ENCODE data around the gene PSIP1. TPM values are rescaled to one million over a fixed set of nuclear protein-coding genes. Genes with fewer than 3 reads are reported as not detected.
A peak's percentile ranks its signal among the peaks of the same experiment; 100 is the strongest.
"Not testable (repeated sequence)": the region's sequence is repeated elsewhere in the genome, so short reads cannot be mapped to it uniquely, and the experiment has no call there.

The PSIP1 gene
- polyA plus RNA-seq, 2 donors: 14.4 to 15.0 TPM

DNA sequence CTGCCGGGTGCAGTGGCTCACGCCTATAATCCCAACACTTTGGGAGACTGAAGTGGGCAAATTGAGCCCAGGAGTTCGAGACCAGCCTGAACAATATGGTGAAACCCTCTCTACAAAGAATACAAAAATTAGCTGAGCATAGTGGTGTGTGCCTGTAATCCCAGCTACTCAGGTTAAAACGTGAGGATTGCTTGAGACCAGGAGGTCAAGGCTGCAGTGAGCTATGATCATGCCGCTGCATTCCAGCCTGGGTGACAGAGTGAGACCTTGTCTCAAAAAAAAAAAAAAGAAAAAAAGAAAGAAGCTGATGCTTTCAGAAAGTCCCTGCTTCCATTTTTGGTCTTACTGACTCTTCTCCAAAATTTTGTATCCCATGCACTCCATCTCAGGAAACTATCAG is 56.8 kb downstream of the PSIP1 start:
- Histone ChIP-seq H3K4me1 (ENCODE audit: control insufficient read depth in 2 of 2, insufficient read depth in 2 of 2, low read length in 1 of 2) (no peaks in the 10 kb centered on the region), H3K36me3 (ENCODE audit: control insufficient read depth in 2 of 2, insufficient read depth in 2 of 2, low read length in 1 of 2) (peaks cover 0 to 4% of the 10 kb centered on the region in 2 donors), H3K4me3 (ENCODE audit: low read depth in 1 of 2, low read length in 2 of 2) (no peak overlapping the region), H3K27me3 (ENCODE audit: control insufficient read depth in 1 of 2, insufficient read depth in 2 of 2, low read length in 2 of 2) (no peaks in the 10 kb centered on the region), H3K27ac (ENCODE audit: low read depth in 2 of 2, low read length in 1 of 2) (no peak overlapping the region), H3K9me3 (ENCODE audit: control insufficient read depth in 2 of 2, insufficient read depth in 1 of 2, low read depth in 1 of 2, low read length in 1 of 2) (no peaks in the 10 kb centered on the region)
- WGBS, 2 donors: 88 to 95% methylated on average over 5 of the region's 5 CpGs

DNA sequence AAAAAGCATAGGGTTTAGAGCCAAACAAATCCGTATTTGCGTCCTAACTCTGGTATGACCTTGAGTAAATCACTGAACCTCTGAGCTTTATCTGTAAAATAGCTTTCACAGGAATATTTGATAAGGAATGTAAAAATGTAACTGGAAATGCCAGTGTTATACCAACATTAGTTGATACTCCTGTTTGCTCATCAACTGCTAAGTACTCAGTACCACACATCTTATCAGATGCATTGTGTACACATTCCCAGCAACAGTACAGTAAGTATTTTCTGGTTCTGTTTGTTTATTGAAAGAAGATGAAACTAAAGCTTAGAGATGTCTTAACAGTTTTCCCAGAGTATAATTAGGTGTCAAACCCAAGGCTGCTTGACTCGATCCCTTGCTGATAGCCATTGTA is 66.6 kb downstream of the PSIP1 start:
- Histone ChIP-seq H3K27ac (ENCODE audit: low read depth in 2 of 2, low read length in 1 of 2) (no peak overlapping the region), H3K36me3 (ENCODE audit: control insufficient read depth in 2 of 2, insufficient read depth in 2 of 2, low read length in 1 of 2) (peaks cover 10 to 21% of the 10 kb centered on the region in 2 donors)

DNA sequence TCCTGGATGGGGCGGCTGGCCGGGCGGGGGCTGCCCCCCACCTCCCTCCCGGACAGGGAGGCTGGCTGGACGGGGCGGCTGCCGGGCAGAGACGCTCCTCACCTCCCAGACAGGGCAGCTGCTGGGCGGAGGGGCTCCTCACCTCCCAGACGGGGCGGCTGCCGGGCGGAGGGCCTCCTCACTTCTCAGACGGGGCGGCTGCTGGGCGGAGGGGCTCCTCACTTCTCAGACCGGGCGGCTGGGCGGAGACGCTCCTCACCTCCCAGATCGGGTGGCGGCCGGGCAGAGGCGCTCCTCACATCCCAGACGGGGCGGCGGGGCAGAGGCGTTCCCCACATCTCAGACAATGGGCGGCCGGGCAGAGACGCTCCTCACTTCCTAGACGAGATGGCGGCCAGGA is 68.5 kb downstream of the PSIP1 start:
- 96 to 98% methylated on average over 11 to 33 of the region's 33 CpGs for WGBS, 2 donors

More for the DNA sequence above, 66.6 kb downstream of the PSIP1 start:
- H3K4me1 ChIP-seq (ENCODE audit: control insufficient read depth in 2 of 2, insufficient read depth in 2 of 2, low read length in 1 of 2): no peaks in the 10 kb centered on the region
- H3K4me3 ChIP-seq (ENCODE audit: low read depth in 1 of 2, low read length in 2 of 2): no peak overlapping the region
- H3K27me3 ChIP-seq (ENCODE audit: control insufficient read depth in 1 of 2, insufficient read depth in 2 of 2, low read length in 2 of 2): no peaks in the 10 kb centered on the region
- no peaks in the 10 kb centered on the region for H3K9me3 ChIP-seq (ENCODE audit: control insufficient read depth in 2 of 2, insufficient read depth in 1 of 2, low read depth in 1 of 2, low read length in 1 of 2)
- WGBS, 2 donors: 76 to 93% methylated on average over 3 of the region's 3 CpGs

DNA sequence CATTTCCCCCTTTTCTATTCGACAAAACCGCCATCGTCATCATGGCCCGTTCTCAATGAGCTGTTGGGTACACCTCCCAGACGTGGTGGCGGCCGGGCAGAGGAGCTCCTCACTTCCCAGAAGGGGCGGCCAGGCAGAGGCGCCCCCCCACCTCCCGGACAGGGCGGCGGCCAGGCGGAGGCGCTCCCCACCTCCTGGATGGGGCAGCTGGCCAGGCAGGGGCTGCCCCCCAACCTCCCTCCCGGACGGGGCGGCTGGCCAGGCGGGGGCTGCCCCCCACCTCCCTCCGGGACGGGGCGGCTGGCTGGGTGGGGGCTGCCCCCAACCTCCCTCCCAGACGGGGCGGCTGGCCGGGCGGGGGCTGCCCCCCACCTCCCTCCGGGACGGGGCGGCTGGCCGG is 68.9 kb downstream of the PSIP1 start:
- not testable (repeated sequence) for H3K27me3 ChIP-seq (ENCODE audit: control insufficient read depth in 1 of 2, insufficient read depth in 2 of 2, low read length in 2 of 2); H3K27ac ChIP-seq (ENCODE audit: low read depth in 2 of 2, low read length in 1 of 2); H3K4me1 ChIP-seq (ENCODE audit: control insufficient read depth in 2 of 2, insufficient read depth in 2 of 2, low read length in 1 of 2); H3K4me3 ChIP-seq (ENCODE audit: low read depth in 1 of 2, low read length in 2 of 2); H3K9me3 ChIP-seq (ENCODE audit: control insufficient read depth in 2 of 2, insufficient read depth in 1 of 2, low read depth in 1 of 2, low read length in 1 of 2)
- H3K36me3 ChIP-seq (ENCODE audit: control insufficient read depth in 2 of 2, insufficient read depth in 2 of 2, low read length in 1 of 2): peaks cover 7 to 17% of the 10 kb centered on the region in 2 donors
- 94 to 97% methylated on average over 20 to 28 of the region's 29 CpGs for WGBS, 2 donors

More for the DNA sequence above, 68.5 kb downstream of the PSIP1 start:
- not testable (repeated sequence) for H3K27ac ChIP-seq (ENCODE audit: low read depth in 2 of 2, low read length in 1 of 2); H3K27me3 ChIP-seq (ENCODE audit: control insufficient read depth in 1 of 2, insufficient read depth in 2 of 2, low read length in 2 of 2); H3K4me1 ChIP-seq (ENCODE audit: control insufficient read depth in 2 of 2, insufficient read depth in 2 of 2, low read length in 1 of 2); H3K9me3 ChIP-seq (ENCODE audit: control insufficient read depth in 2 of 2, insufficient read depth in 1 of 2, low read depth in 1 of 2, low read length in 1 of 2); H3K4me3 ChIP-seq (ENCODE audit: low read depth in 1 of 2, low read length in 2 of 2)
- H3K36me3 ChIP-seq (ENCODE audit: control insufficient read depth in 2 of 2, insufficient read depth in 2 of 2, low read length in 1 of 2): peaks cover 7 to 17% of the 10 kb centered on the region in 2 donors

DNA sequence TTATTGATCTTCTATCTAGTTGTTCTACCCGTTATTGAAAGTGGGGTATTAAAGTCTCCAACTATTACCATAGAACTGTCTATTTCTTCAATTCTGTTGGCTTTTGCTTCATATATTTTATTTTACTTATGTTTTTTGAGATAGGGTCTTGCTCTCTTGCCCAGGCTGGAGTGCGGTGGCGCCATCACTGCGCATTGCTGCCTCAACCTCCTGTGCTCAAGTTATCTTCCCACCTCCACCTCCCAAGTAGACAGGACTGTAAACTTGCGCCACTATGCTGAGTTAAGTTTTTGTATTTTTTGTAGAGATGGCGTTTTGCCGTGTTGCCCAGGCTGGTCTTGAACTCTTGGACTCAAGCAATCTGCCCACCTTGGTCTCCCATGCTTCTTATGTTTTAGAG is 71.9 kb downstream of the PSIP1 start:
- Histone ChIP-seq H3K9me3 (ENCODE audit: control insufficient read depth in 2 of 2, insufficient read depth in 1 of 2, low read depth in 1 of 2, low read length in 1 of 2) (no peaks in the 10 kb centered on the region), H3K4me1 (ENCODE audit: control insufficient read depth in 2 of 2, insufficient read depth in 2 of 2, low read length in 1 of 2) (no peaks in the 10 kb centered on the region), H3K36me3 (ENCODE audit: control insufficient read depth in 2 of 2, insufficient read depth in 2 of 2, low read length in 1 of 2) (peaks cover 3 to 5% of the 10 kb centered on the region in 2 donors), H3K27me3 (ENCODE audit: control insufficient read depth in 1 of 2, insufficient read depth in 2 of 2, low read length in 2 of 2) (no peaks in the 10 kb centered on the region), H3K27ac (ENCODE audit: low read depth in 2 of 2, low read length in 1 of 2) (no peak overlapping the region), H3K4me3 (ENCODE audit: low read depth in 1 of 2, low read length in 2 of 2) (no peak overlapping the region)
- WGBS, 2 donors: 97 to 98% methylated on average over 7 of the region's 7 CpGs

DNA sequence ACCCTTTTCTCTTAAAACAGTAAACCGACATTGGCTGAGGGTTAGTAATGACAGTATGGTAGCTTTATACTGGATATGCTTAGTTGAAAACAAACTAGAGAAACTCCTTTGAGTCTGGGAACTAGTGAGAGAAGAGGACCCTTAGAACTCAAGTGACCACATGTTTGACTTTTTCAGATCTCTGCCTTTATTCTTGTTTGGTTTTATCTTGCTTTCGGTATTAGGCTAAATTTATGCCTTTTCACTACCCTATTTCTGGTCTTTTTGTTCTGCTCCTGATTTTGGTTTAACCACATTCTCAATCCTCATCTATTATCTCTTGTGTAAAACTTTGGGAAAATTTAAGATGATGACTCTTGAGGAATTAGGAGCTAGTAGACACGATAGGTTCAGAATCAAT is 77.1 kb downstream of the PSIP1 start:
- WGBS, 2 donors: 91 to 98% methylated on average over 3 of the region's 3 CpGs
- Histone ChIP-seq H3K4me3 (ENCODE audit: low read depth in 1 of 2, low read length in 2 of 2) (no peak overlapping the region), H3K27me3 (ENCODE audit: control insufficient read depth in 1 of 2, insufficient read depth in 2 of 2, low read length in 2 of 2) (no peaks in the 10 kb centered on the region), H3K36me3 (ENCODE audit: control insufficient read depth in 2 of 2, insufficient read depth in 2 of 2, low read length in 1 of 2) (no peaks in the 10 kb centered on the region), H3K9me3 (ENCODE audit: control insufficient read depth in 2 of 2, insufficient read depth in 1 of 2, low read depth in 1 of 2, low read length in 1 of 2) (no peaks in the 10 kb centered on the region), H3K27ac (ENCODE audit: low read depth in 2 of 2, low read length in 1 of 2) (no peak overlapping the region), H3K4me1 (ENCODE audit: control insufficient read depth in 2 of 2, insufficient read depth in 2 of 2, low read length in 1 of 2) (peaks cover 0 to 2% of the 10 kb centered on the region in 2 donors)

DNA sequence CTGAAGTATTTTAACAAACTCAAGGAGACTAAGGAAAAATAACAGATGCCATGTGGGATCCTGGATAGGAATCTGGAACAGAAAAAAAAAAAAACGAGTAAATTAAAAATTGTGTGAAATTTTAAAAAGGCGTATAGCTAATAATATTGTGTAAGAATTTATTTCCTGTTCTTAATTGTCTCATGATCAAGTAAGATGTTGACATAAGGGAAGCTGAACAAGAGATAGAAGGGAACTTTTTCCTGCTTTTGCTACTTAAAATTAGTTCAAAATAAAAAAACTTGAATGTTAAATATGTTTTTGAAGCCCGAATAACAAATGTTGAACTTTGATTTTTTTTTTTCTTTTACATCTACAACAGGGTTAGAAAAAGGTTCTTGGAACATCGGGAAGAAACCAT is 77.6 kb downstream of the PSIP1 start:
- Histone ChIP-seq H3K9me3 (ENCODE audit: control insufficient read depth in 2 of 2, insufficient read depth in 1 of 2, low read depth in 1 of 2, low read length in 1 of 2) (no peaks in the 10 kb centered on the region), H3K4me3 (ENCODE audit: low read depth in 1 of 2, low read length in 2 of 2) (no peak overlapping the region), H3K4me1 (ENCODE audit: control insufficient read depth in 2 of 2, insufficient read depth in 2 of 2, low read length in 1 of 2) (peaks cover 0 to 2% of the 10 kb centered on the region in 2 donors), H3K36me3 (ENCODE audit: control insufficient read depth in 2 of 2, insufficient read depth in 2 of 2, low read length in 1 of 2) (no peaks in the 10 kb centered on the region), H3K27me3 (ENCODE audit: control insufficient read depth in 1 of 2, insufficient read depth in 2 of 2, low read length in 2 of 2) (no peaks in the 10 kb centered on the region), H3K27ac (ENCODE audit: low read depth in 2 of 2, low read length in 1 of 2) (no peak overlapping the region)
- 86 to 87% methylated on average over 4 of the region's 4 CpGs for WGBS, 2 donors

DNA sequence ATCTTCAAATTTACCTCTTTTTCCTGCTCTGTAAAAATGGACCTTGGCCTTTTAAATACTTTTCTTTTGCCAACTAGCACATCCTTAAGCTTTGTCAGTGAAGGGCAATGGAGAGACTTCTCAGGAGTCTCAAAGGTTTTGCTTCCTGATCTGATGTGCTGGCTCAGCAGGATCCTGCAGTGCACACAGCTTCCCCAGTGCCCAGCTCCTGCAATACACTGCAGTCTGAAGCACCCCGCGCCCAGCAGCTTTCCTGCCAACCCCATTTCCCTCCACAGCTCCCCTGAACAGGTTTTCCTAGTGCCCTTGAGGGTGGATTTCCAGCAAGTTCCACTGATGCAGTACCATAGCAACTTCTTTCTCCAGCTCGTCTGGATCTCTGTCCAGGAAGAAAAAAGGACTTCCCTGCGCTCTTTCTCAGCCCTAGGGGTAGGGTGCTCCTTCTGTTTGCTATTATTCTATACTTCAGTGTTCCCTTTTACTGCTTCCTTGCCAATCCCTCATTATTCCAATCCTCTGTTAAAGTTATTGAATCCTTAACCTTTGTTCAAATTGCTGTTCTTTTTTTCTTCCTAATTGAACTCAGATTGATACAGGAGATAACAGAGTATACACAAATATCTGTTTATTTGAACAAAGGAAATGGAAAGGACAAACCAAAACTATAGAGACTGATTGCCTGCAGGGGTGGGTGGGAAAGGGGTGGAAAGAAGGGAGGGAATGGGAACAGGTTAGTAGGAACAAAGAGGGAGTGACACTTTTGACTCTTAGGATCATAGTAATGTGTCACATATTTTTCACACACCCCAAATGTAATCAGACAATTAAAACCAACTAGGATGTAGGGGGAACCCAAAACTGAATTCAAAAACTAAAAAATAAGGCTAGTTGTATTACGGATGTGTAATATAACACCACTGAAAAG is 79.6 kb downstream of the PSIP1 start:
- Histone ChIP-seq H3K27me3 (ENCODE audit: control insufficient read depth in 1 of 2, insufficient read depth in 2 of 2, low read length in 2 of 2) (no peaks in the 10 kb centered on the region), H3K4me3 (ENCODE audit: low read depth in 1 of 2, low read length in 2 of 2) (no peak overlapping the region), H3K9me3 (ENCODE audit: control insufficient read depth in 2 of 2, insufficient read depth in 1 of 2, low read depth in 1 of 2, low read length in 1 of 2) (no peaks in the 10 kb centered on the region), H3K4me1 (ENCODE audit: control insufficient read depth in 2 of 2, insufficient read depth in 2 of 2, low read length in 1 of 2) (peaks cover 0 to 2% of the 10 kb centered on the region in 2 donors), H3K27ac (ENCODE audit: low read depth in 2 of 2, low read length in 1 of 2) (peak overlapping the region; percentile 14 to 34), H3K36me3 (ENCODE audit: control insufficient read depth in 2 of 2, insufficient read depth in 2 of 2, low read length in 1 of 2) (peaks cover 0 to under 1% of the 10 kb centered on the region in 2 donors)
- 31 to 43% methylated on average over 5 of the region's 5 CpGs for WGBS, 2 donors

DNA sequence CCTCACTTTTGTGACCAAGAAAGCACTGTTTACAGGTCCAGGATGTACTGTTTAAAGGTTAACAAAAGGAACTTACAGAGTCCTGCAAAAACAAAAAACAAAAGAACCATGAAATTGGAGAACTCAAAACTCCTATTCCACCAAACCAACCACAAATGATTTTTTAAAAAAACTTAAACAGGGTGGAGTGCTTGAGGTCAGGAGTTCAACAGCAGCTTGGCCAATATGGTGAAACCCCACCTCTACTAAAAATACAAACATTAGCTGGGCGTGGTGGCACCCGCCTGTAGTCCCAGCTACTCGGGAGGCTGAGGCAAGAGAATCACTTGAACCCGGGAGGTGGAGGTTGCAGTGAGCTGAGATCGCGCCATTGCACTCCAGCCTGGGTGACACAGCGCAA is 83.1 kb downstream of the PSIP1 start:
- not testable (repeated sequence) for H3K27me3 ChIP-seq (ENCODE audit: control insufficient read depth in 1 of 2, insufficient read depth in 2 of 2, low read length in 2 of 2); H3K27ac ChIP-seq (ENCODE audit: low read depth in 2 of 2, low read length in 1 of 2); H3K4me3 ChIP-seq (ENCODE audit: low read depth in 1 of 2, low read length in 2 of 2); H3K9me3 ChIP-seq (ENCODE audit: control insufficient read depth in 2 of 2, insufficient read depth in 1 of 2, low read depth in 1 of 2, low read length in 1 of 2); H3K4me1 ChIP-seq (ENCODE audit: control insufficient read depth in 2 of 2, insufficient read depth in 2 of 2, low read length in 1 of 2); H3K36me3 ChIP-seq (ENCODE audit: control insufficient read depth in 2 of 2, insufficient read depth in 2 of 2, low read length in 1 of 2)
- 88% methylated on average over 7 of the region's 7 CpGs for WGBS, 2 donors

DNA sequence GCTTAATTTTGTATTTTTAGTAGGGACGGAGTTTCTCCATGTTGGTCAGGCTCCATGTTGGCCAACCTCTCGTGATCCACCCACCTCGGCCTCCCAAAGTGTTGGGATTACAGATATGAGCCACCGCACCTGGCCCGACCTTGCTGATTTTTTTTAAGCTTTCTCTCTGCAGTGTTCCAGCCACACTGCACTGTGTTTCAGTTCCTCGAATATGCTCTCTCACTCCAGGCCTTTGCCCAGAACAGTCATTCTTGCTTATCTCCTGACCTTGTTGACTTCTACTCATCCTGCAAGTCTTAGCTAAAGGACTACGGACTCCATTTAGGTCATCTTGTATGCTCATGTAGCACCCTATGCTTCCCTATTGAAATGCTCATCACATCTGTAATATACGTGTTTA is 84.8 kb downstream of the PSIP1 start:
- Histone ChIP-seq H3K27ac (ENCODE audit: low read depth in 2 of 2, low read length in 1 of 2) (no peak overlapping the region), H3K4me1 (ENCODE audit: control insufficient read depth in 2 of 2, insufficient read depth in 2 of 2, low read length in 1 of 2) (peaks cover 0 to 2% of the 10 kb centered on the region in 2 donors), H3K27me3 (ENCODE audit: control insufficient read depth in 1 of 2, insufficient read depth in 2 of 2, low read length in 2 of 2) (no peaks in the 10 kb centered on the region), H3K9me3 (ENCODE audit: control insufficient read depth in 2 of 2, insufficient read depth in 1 of 2, low read depth in 1 of 2, low read length in 1 of 2) (no peaks in the 10 kb centered on the region), H3K4me3 (ENCODE audit: low read depth in 1 of 2, low read length in 2 of 2) (no peak overlapping the region), H3K36me3 (ENCODE audit: control insufficient read depth in 2 of 2, insufficient read depth in 2 of 2, low read length in 1 of 2) (peaks cover 0 to 5% of the 10 kb centered on the region in 2 donors)
- 74 to 92% methylated on average over 8 of the region's 8 CpGs for WGBS, 2 donors

All from esophagus (tissue), 2 donors.